ENCODE measurements around the gene ETS1.
A peak's percentile ranks its signal among the peaks of the same experiment; 100 is the strongest.

GRCh38 chr11:128521682-128522054 is 65.7 kb downstream of the ETS1 start:
- TF ChIP-seq CTCF (IDR thresholded peaks at IDR 0.05) (no peak), POLR2AphosphoS5 (IDR thresholded peaks at IDR 0.05; ENCODE audit: low read depth, low read length) (peak; percentile 23; the same call in 1 of the 2 replicates), SIN3A (IDR thresholded peaks at IDR 0.05; ENCODE audit: borderline replicate concordance, insufficient read depth, low read depth, low read length) (no peak)
